Measurements from ENCODE around the gene PDZD2. TPM values are rescaled to one million over a fixed set of nuclear protein-coding genes. Genes with fewer than 3 reads are reported as not detected.

PDZD2 gene
- polyA plus RNA-seq, 3 donors = 0.10 TPM; not detected in 2

GRCh38 chr5:31900296-31900865 is 261.4 kb downstream of the PDZD2 start:
- Histone ChIP-seq H3K27me3 (ENCODE audit: control insufficient read depth in 2 of 2, insufficient read depth in 2 of 2, low read length in 2 of 2) (no peaks in the 10 kb centered on the region), H3K4me3 (replicated peaks in 1 of 3; ENCODE audit: low read depth in 2 of 3, low read length in 3 of 3) (no peak overlapping the region), H2AFZ (ENCODE audit: insufficient read depth, low read depth, low read length, poor library complexity, severe bottlenecking) (no peak overlapping the region), H4K20me1 (ENCODE audit: insufficient read depth, low read length) (no peaks in the 10 kb centered on the region), H3K9ac (ENCODE audit: insufficient read depth, low read length, poor library complexity, severe bottlenecking) (no peak overlapping the region), H3K9me3 (replicated peaks in 1 of 2; ENCODE audit: control insufficient read depth in 1 of 2, insufficient read depth in 1 of 2, low read length in 2 of 2) (no peaks in the 10 kb centered on the region), H3K36me3 (replicated peaks in 1 of 2; ENCODE audit: control insufficient read depth in 1 of 2, insufficient read depth in 2 of 2, low read length in 2 of 2) (no peaks in the 10 kb centered on the region), H3K4me2 (replicated peaks; ENCODE audit: extremely low read depth, low read length, poor library complexity, severe bottlenecking) (no peak overlapping the region), H3K79me2 (ENCODE audit: insufficient read depth, low read length) (no peaks in the 10 kb centered on the region), H3K27ac (ENCODE audit: low read depth in 1 of 2, low read length in 2 of 2) (no peak overlapping the region), H3K4me1 (ENCODE audit: control insufficient read depth in 1 of 2, insufficient read depth in 2 of 2, low read length in 2 of 2) (no peaks in the 10 kb centered on the region)
- no peak overlapping the region for H3K27ac Mint-ChIP-seq
- WGBS (ENCODE audit: insufficient coverage) = 90% methylated on average over 5 of the region's 5 CpGs
- intact Hi-C loops (cut with micrococcal nuclease) = no loop called here
- H3K4me3 Mint-ChIP-seq = no peak overlapping the region
- peaks cover 0 to 4% (median 2%) of the 10 kb centered on the region in 3 donors for H3K27me3 Mint-ChIP-seq (ENCODE audit: low read depth in 3 of 3)
- peaks cover 0 to 15% (median 1%) of the 10 kb centered on the region in 7 donors for H3K9me3 Mint-ChIP-seq
- no peak for TF ChIP-seq CTCF (IDR thresholded peaks at IDR 0.05)
- DNase-seq = no peak
- no peaks in the 10 kb centered on the region for H3K4me1 Mint-ChIP-seq
- no peaks in the 10 kb centered on the region for H3K36me3 Mint-ChIP-seq

GRCh38 chr5:31901807-31902530 is 263.0 kb downstream of the PDZD2 start:
- Histone ChIP-seq H3K27me3 (ENCODE audit: control insufficient read depth in 2 of 2, insufficient read depth in 2 of 2, low read length in 2 of 2) (no peaks in the 10 kb centered on the region), H3K9me3 (replicated peaks in 1 of 2; ENCODE audit: control insufficient read depth in 1 of 2, insufficient read depth in 1 of 2, low read length in 2 of 2) (no peaks in the 10 kb centered on the region), H3K27ac (ENCODE audit: low read depth in 1 of 2, low read length in 2 of 2) (no peak overlapping the region), H3K79me2 (ENCODE audit: insufficient read depth, low read length) (no peaks in the 10 kb centered on the region), H3K9ac (ENCODE audit: insufficient read depth, low read length, poor library complexity, severe bottlenecking) (no peak overlapping the region), H3K36me3 (replicated peaks in 1 of 2; ENCODE audit: control insufficient read depth in 1 of 2, insufficient read depth in 2 of 2, low read length in 2 of 2) (no peaks in the 10 kb centered on the region), H2AFZ (ENCODE audit: insufficient read depth, low read depth, low read length, poor library complexity, severe bottlenecking) (no peak overlapping the region), H3K4me1 (ENCODE audit: control insufficient read depth in 1 of 2, insufficient read depth in 2 of 2, low read length in 2 of 2) (no peaks in the 10 kb centered on the region), H3K4me2 (replicated peaks; ENCODE audit: extremely low read depth, low read length, poor library complexity, severe bottlenecking) (no peak overlapping the region), H4K20me1 (ENCODE audit: insufficient read depth, low read length) (no peaks in the 10 kb centered on the region), H3K4me3 (replicated peaks in 1 of 3; ENCODE audit: low read depth in 2 of 3, low read length in 3 of 3) (no peak overlapping the region)
- no peak for DNase-seq
- TF ChIP-seq CTCF (IDR thresholded peaks at IDR 0.05) = no peak
- WGBS (ENCODE audit: insufficient coverage) = 73% methylated on average over 5 of the region's 8 CpGs
- no peak overlapping the region for H3K27ac Mint-ChIP-seq
- peaks cover 0 to 3% (median 2%) of the 10 kb centered on the region in 3 donors for H3K27me3 Mint-ChIP-seq (ENCODE audit: low read depth in 3 of 3)
- H3K4me1 Mint-ChIP-seq = no peaks in the 10 kb centered on the region
- no peaks in the 10 kb centered on the region for H3K36me3 Mint-ChIP-seq
- peaks cover 0 to 13% (median 1%) of the 10 kb centered on the region in 7 donors for H3K9me3 Mint-ChIP-seq
- no peak overlapping the region for H3K4me3 Mint-ChIP-seq
- intact Hi-C loops (cut with micrococcal nuclease) = no loop called here

Data from CD14-positive monocyte (primary cell).